C1 segment of cervical spinal cord (tissue), 14 donors: ENCODE data around the gene CCL5.
A peak's percentile ranks its signal among the peaks of the same experiment; 100 is the strongest.
"Not testable (repeated sequence)": the region's sequence is repeated elsewhere in the genome, so short reads cannot be mapped to it uniquely, and the experiment has no call there.

Experiments used
- DNase-seq, 14 donors: peaks; one replicate each; lab custom pipeline; 2025; lab: John Stamatoyannopoulos, UW

Gene CCL5

GRCh38 chr17:35898283-35899070 is 18.3 kb upstream of the CCL5 start:
- no peak for DNase-seq

- DNase-seq, result not testable (repeated sequence)
Measured at GRCh38 chr17:35897772-35898171, 17.6 kb upstream of the CCL5 start.

GRCh38 chr17:35895636-35896587 is 15.8 kb upstream of the CCL5 start:
- no peak for DNase-seq

GRCh38 chr17:35894206-35894605 is 14.0 kb upstream of the CCL5 start:
- DNase-seq, result no peak

- DNase-seq, result no peak
Measured at GRCh38 chr17:35893751-35894150, 13.6 kb upstream of the CCL5 start.

GRCh38 chr17:35892091-35893035 is 12.2 kb upstream of the CCL5 start:
- no peak for DNase-seq

GRCh38 chr17:35891269-35891668 is 11.1 kb upstream of the CCL5 start:
- DNase-seq, result no peak

GRCh38 chr17:35890774-35891155 is 10.6 kb upstream of the CCL5 start:
- no peak for DNase-seq

- peak in 1 of 14 donors; percentile 5 for DNase-seq
Measured at GRCh38 chr17:35889818-35890773, 9.9 kb upstream of the CCL5 start.

GRCh38 chr17:35889241-35889640 is 9.1 kb upstream of the CCL5 start:
- no peak for DNase-seq

GRCh38 chr17:35878361-35878760 is 1.8 kb downstream of the CCL5 start:
- DNase-seq, result no peak

- DNase-seq, result no peak
Measured at GRCh38 chr17:35877345-35878029, 2.7 kb downstream of the CCL5 start.

- no peak for DNase-seq
Measured at GRCh38 chr17:35876534-35876933, 3.6 kb downstream of the CCL5 start.

- DNase-seq, result no peak
Measured at GRCh38 chr17:35875800-35876139, 4.4 kb downstream of the CCL5 start.

- no peak for DNase-seq
Measured at GRCh38 chr17:35875072-35875799, 4.9 kb downstream of the CCL5 start.

- DNase-seq, result no peak
Measured at GRCh38 chr17:35872196-35872980, 7.8 kb downstream of the CCL5 start.

- no peak for DNase-seq
Measured at GRCh38 chr17:35870906-35871819, 9.0 kb downstream of the CCL5 start.
